ENCODE results near the gene GRN.

DNA sequence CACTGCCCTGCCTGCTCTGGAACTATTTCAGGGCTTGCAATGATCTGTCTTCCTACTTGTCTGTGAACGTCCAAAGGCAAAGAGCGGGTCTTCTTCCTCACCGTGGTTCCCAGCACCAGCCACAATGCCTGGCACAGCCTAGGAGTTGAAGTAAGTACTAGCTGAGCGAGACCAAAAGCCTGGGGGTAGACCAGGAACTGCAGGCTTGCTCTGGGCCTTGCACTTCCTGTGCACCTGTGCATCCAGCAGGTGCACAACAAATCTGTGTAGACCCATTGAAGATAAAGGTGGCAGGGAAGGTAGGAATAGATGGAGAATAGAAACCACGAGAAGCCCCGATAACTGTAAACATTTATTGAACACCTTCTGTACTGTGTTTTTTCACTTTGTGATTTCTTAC lies 13.9 kb downstream of the GRN start:
- TF ChIP-seq, protein P1, sequence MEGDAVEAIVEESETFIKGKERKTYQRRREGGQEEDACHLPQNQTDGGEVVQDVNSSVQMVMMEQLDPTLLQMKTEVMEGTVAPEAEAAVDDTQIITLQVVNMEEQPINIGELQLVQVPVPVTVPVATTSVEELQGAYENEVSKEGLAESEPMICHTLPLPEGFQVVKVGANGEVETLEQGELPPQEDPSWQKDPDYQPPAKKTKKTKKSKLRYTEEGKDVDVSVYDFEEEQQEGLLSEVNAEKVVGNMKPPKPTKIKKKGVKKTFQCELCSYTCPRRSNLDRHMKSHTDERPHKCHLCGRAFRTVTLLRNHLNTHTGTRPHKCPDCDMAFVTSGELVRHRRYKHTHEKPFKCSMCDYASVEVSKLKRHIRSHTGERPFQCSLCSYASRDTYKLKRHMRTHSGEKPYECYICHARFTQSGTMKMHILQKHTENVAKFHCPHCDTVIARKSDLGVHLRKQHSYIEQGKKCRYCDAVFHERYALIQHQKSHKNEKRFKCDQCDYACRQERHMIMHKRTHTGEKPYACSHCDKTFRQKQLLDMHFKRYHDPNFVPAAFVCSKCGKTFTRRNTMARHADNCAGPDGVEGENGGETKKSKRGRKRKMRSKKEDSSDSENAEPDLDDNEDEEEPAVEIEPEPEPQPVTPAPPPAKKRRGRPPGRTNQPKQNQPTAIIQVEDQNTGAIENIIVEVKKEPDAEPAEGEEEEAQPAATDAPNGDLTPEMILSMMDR (IDR thresholded peaks at IDR 0.05; ENCODE audit: low read depth, low read length, poor library complexity, severe bottlenecking), result no peak
- no peak for TF ChIP-seq EZH2phosphoT487 (IDR thresholded peaks at IDR 0.05; ENCODE audit: borderline replicate concordance, low read length)
